Measurements from ENCODE around the gene TMEM63C.
A peak's percentile ranks its signal among the peaks of the same experiment; 100 is the strongest.

DNA sequence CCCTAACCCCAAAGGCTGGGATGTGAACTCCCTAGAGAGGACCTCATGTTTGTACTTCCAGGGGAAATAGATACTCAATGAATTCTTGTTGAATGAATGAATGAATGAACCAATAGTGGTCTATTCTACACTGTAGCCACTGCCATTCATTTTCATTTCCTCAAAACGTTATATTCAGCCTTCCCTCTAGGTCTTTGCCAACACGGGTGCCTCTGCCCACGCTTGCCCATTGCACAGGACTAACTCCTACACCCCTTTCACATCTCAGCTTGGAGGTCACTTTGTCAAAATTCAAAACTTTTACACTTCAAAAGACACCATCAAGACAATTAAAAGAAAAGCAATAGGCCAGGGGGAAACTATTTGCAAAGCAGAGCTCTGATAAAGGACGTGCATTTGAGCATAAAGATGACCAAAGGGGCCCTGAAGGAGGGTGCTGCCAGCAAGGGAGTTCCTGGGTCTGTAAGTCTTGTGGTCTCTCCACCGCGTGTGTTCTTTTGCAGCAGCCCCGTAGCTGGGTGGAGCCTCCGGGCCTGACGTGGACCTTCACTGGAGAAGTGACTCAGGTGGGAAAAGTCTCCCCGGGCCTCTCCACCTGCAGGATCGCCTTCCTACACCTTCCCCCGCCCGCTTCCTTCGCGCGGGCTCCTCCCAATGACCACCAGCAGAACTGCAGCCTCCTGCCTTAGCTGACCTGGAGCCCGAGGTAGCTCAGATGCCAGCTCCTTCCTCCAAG is 31.5 kb downstream of the TMEM63C start:
- TF ChIP-seq, protein P1, sequence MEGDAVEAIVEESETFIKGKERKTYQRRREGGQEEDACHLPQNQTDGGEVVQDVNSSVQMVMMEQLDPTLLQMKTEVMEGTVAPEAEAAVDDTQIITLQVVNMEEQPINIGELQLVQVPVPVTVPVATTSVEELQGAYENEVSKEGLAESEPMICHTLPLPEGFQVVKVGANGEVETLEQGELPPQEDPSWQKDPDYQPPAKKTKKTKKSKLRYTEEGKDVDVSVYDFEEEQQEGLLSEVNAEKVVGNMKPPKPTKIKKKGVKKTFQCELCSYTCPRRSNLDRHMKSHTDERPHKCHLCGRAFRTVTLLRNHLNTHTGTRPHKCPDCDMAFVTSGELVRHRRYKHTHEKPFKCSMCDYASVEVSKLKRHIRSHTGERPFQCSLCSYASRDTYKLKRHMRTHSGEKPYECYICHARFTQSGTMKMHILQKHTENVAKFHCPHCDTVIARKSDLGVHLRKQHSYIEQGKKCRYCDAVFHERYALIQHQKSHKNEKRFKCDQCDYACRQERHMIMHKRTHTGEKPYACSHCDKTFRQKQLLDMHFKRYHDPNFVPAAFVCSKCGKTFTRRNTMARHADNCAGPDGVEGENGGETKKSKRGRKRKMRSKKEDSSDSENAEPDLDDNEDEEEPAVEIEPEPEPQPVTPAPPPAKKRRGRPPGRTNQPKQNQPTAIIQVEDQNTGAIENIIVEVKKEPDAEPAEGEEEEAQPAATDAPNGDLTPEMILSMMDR (IDR thresholded peaks at IDR 0.05; ENCODE audit: insufficient read depth, low read length, poor library complexity, severe bottlenecking), result peak; percentile 67
- TF ChIP-seq EZH2phosphoT487 (conservative IDR thresholded peaks at IDR 0.05; ENCODE audit: low read length), result no peak
